GM15510 (cell line): ENCODE results near the gene MYT1.

Experiments used
- POLR2A ChIP-seq: IDR thresholded peaks from 3 replicates; pipeline ENCODE4 v1.6.1; 2011; ENCODE audit warnings: borderline replicate concordance; ENCODE audit not compliant: insufficient read length; ENCODE audit errors: extremely low read depth

Gene MYT1

DNA sequence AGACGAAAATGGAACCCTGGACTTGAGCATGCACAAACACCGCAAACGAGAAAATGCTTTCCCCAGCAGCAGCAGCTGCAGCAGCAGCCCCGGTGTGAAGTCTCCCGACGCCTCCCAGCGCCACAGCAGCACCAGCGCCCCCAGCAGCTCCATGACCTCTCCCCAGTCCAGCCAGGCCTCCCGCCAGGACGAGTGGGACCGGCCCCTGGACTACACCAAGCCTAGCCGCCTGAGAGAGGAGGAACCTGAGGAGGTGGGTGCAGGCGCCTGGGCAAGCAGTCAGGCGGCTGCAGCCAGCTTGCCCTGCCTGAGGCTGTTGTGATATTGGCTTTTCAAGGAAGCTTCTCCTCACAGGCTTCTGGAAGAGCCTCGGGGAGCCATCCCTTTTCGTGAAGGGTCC lies 55.5 kb downstream of the MYT1 start:
- TF ChIP-seq POLR2A = no peak

GRCh38 chr20:64220420-64220819 lies 56.2 kb downstream of the MYT1 start:
- TF ChIP-seq POLR2A = no peak

DNA sequence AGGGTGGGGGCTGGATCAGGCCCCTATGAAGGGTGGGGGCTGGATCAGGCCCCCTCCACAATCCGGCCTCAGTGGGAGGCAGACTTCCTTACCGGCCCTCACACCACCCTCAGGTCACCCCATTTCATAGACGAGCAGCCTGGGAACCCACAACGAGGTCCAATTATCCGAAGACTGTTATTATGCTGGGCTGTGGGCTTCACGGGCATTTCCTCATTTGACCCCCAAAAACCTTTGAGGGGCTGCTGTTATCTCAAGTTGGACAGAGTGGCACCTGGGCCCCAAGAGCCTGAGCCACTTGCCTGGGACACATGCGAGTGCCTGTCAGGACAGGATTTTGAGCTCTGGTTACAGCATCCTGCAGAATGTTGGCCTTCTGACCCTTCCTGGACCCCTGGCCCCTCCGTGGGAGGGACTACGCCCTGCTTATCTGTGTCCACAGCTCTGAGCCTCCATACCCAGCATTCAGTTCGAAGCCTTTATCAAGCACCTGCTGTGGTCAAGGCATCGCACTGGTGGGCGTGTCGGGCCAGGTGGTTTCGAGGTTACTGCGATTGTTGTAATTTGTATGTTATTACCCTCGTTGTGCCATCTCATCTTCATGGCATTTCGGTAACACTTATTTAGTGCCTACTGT lies 56.8 kb downstream of the MYT1 start:
- no peak for TF ChIP-seq POLR2A

DNA sequence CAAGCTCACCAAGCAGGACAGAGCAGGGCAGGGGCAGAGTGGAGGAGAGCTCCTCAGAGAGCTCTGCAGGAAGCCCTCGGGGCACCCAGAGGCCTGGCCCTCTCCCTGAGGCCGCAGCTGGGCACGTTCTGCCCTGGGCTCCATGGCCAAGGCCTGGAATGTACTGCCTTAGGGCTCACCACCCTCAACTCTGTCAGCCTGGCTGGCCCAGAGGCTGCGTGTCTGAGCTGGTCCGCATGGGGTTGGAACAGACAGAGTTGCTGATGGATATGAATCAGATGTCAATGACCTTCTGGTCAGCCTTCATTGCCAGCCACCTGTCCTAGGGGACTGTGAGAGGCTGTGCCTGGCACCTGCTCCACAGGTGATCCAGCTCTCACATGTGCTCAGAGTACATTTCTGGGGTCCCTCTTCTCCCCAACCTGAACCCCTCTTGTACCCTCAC lies 58.1 kb downstream of the MYT1 start:
- no peak for TF ChIP-seq POLR2A

DNA sequence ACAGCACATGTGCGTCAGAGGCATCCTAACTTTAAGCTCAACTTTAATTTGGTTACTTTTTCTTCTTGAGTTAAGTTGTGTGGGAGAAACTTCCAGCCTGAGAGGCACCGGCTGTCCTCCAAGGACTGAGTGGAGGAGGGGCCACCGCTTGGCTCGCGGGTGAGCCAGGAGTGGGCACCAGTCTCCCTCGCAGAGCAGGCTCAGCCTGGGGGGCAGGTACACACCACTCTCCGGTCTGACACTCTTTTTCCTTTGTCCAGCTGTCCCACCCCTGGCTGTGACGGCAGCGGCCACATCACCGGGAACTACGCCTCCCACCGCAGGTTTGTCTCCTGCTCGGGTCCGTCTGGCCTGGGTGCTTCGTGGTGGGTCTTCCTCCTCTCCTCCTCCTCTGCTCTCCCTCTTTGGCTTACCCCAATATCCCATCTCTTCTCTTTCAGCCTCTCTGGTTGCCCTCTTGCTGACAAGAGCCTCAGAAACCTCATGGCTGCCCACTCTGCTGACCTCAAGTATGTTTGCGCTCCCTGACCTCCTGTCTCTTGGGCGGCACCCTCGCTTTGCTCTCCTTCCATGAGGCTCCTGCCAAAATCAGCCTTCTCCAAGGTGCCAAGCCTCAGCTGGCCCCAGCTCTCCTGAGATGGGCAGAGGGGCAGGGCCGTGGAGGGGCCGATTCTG lies 58.7 kb downstream of the MYT1 start:
- TF ChIP-seq POLR2A = no peak

GRCh38 chr20:64223526-64224067 lies 59.3 kb downstream of the MYT1 start:
- TF ChIP-seq POLR2A = no peak

- TF ChIP-seq POLR2A = no peak
These were observed 60.3 kb downstream of the MYT1 start for GRCh38 chr20:64224351-64225170.

DNA sequence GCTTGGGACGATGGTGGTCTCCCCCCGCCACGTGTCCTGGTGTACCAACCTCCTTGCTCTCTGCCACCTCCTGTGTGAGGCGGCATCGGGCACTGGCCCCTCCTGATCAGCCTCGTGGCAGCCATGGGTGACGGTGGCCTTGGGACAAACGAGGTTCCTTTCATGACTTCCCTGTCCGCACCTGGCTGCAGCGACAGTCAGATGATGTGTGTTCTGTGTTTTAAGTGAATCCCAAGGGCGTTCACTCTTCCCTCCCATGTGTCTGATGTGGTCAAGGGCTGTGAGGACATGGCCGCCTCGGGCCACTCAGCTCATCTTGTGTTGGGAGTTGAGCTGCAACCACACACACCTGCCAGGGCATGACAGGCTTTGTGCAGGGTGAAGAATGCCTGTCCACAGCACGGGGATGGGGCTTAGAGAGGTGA lies 60.9 kb downstream of the MYT1 start:
- no peak for TF ChIP-seq POLR2A

- TF ChIP-seq POLR2A = no peak
These were observed 61.8 kb downstream of the MYT1 start for GRCh38 chr20:64225828-64226598.

DNA sequence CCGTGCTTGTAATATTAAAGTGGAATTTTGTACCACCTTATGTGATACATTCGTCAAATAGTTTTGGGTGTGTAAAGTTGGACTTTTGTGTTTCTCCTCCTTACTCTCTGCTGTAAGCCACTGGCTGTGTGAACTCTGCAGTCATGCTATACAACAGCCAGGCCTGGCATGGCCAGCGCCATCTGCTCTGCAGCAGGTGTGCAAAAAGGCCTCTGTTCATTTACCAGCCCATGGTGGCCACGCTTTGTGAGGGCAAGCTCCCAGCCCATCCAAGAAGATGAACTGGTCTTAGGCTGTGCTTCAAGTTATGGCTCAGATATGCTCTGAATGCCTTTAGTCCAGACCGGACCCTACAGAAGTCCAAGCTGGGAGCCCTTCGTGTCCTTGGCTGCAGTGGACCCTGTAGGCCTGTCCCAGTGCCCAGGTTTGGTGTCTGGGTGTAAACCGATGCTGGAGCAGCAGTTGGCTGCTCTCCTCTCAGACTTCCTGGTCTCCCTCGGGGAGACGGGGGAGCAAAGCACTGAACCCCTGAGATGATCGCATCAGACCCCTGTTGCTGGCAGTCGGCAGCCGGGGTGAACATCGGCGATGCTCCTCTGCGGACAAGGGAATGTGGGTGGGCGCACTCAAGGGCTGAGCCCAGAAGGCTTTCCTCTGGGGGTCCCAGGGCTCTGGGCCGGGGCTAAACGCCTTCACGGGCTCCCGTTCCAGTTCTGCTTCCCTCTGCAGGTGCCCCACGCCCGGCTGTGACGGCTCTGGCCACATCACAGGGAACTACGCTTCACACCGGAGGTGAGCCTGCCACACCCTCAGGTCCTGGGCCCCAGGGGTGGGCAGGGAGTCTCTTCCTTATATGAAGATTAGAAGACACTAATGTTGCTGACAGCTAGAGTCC lies 62.7 kb downstream of the MYT1 start:
- no peak for TF ChIP-seq POLR2A

DNA sequence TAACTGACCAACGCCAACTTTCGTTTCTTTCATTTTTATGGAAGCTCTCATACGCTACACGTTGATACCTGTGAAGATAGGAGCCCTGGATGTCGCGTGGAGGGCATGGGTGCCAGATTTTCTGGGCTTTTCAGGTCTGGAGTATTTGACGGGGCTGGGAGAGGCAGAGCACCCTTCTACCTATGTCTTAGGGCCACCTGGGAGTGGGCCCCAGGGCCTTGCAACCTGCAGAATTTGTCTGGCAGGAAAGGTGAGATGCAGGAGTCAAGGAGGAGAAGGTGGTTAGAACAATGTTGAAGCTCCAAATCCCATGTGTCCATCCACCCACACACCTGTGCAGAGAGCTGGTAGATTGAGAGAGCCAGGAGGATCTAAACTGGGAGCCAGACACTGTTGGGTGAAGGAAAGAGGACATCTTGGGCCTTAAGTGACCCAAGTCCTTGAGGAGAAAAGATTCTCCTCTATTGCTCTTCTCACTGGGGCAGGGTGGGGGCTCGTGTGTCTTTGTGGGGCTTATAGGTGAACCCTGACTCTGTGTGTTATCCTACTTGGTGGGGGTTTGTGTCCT lies 63.9 kb downstream of the MYT1 start:
- no peak for TF ChIP-seq POLR2A

DNA sequence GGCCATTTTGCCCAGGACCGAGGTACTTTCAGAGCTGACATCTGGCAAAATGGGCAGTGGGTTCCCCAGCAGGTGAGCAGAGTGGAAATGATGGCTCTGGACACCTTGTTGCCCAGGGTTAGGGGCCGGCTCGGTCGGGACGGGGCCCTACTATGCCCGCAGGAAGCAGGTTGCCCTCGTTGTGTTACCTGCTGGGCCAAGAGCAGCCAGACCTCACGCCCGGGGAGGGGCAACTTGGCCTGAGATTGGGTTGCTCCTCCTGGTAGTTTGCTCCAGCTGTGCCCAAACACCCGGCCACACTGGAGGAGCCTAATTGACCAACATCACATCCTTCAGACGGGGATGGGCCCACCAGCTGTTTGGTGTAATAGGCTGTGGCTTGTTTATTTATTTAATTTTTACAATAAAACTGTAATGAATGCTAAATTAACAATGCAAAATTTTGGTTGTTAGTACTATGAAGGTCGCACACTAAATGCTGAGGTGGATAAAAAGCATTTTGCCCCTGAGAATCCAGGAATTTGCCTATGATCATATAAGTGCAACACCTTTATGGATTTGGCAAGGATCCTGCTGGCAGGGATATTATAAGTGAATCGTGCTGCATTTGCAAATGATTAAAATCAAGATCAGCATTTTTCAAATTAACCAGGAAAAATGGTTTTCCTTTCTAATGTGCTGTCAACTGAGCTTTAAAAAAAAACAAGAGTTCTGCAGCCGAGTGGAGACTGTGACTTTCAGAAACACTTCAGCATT lies 64.7 kb downstream of the MYT1 start:
- TF ChIP-seq POLR2A = no peak
